AG09309 (cell line): ENCODE data around the gene MEGF6.

Source experiments
- DNase-seq: peaks from one replicate; pipeline ENCODE4 v3.0.0-alpha.2; 2010; ENCODE audit warnings: low read depth
- H3K4me3 ChIP-seq: 2 replicates; pipeline ENCODE4 v1.5.1; 2011; ENCODE audit warnings: mild to moderate bottlenecking, low read depth, low read length, moderate library complexity; ENCODE audit not compliant: control insufficient read depth
- CTCF ChIP-seq: IDR thresholded peaks from 2 replicates; pipeline ENCODE4 v1.5.1; 2011; ENCODE audit warnings: mild to moderate bottlenecking, low read depth, low read length, inconsistent platforms; ENCODE audit not compliant: insufficient read depth, control insufficient read depth; ENCODE audit errors: missing control alignments

The MEGF6 gene

GRCh38 chr1:3459051-3459908 is 152.0 kb downstream of the MEGF6 start:
- no peak for TF ChIP-seq CTCF
- no peak for DNase-seq
- no peak overlapping the region for H3K4me3 ChIP-seq

- TF ChIP-seq CTCF = no peak
- no peak for DNase-seq
- no peak overlapping the region for H3K4me3 ChIP-seq
These were observed 153.1 kb downstream of the MEGF6 start for GRCh38 chr1:3457910-3458883.

GRCh38 chr1:3456964-3457909 is 154.1 kb downstream of the MEGF6 start:
- no peak overlapping the region for H3K4me3 ChIP-seq
- no peak for DNase-seq
- no peak for TF ChIP-seq CTCF

GRCh38 chr1:3456449-3456963 is 154.8 kb downstream of the MEGF6 start:
- DNase-seq = no peak
- TF ChIP-seq CTCF = no peak

GRCh38 chr1:3455670-3456448 is 155.4 kb downstream of the MEGF6 start:
- no peak for DNase-seq
- H3K4me3 ChIP-seq = no peak overlapping the region
- no peak for TF ChIP-seq CTCF

More at GRCh38 chr1:3456449-3456963, 154.8 kb downstream of the MEGF6 start:
- no peak overlapping the region for H3K4me3 ChIP-seq
